ENCODE results near the gene CFAP99. TPM values are rescaled to one million over a fixed set of nuclear protein-coding genes. Genes with fewer than 3 reads are reported as not detected.
A peak's percentile ranks its signal among the peaks of the same experiment; 100 is the strongest.

Gene CFAP99
- total RNA-seq, 6 donors from 2014 or later = 0.57 to 24.7 (median 9.3) TPM

DNA sequence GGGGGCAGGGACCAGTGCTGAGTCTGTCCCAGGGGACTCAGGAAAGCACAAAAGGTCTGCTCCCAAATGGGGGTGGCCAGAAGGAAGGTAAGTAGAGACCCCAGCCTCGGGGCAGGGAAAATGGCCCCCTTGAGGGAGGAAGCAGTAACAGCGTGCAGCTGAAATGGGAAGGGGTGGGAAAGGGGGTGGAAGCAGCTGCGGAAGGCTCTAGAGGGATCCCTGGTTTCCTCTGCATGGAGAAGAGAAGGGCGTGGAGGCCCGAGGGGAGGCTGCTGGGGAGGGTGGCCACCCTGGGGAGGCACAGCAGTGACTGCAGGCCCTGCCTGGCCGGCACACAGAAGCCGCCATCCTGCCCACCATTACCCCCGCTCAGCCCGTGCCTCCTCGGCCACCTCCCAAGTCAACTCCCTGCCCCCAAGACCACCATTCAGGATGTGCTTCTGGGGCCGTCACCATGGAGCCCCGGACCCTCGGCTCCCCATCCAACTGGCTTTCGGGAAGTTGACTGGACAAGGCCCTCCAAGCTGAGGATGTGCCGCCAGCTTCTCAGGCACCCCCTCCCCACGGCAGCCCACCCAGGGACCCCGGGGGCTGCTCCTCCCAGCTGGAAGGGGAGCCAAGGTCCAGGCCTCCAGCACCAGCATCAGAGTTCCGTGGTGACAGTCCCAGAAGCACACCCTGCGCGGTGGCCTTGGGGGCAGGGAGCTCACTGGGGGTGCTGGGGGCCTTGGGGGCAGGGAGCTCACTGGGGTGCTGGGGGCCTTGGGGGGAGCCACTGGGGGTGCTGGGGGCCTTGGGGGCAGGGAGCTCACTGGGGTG lies 23.6 kb downstream of the CFAP99 start:
- ATAC-seq (ENCODE audit: low FRiP score in 2 of 2) = no peak
- TF ChIP-seq POLR2A (IDR thresholded peaks at IDR 0.05) (no peak), EP300 (IDR thresholded peaks at IDR 0.05) (no peak), POLR2AphosphoS5 (IDR thresholded peaks at IDR 0.05) (no peak)
- TF ChIP-seq, protein P1, sequence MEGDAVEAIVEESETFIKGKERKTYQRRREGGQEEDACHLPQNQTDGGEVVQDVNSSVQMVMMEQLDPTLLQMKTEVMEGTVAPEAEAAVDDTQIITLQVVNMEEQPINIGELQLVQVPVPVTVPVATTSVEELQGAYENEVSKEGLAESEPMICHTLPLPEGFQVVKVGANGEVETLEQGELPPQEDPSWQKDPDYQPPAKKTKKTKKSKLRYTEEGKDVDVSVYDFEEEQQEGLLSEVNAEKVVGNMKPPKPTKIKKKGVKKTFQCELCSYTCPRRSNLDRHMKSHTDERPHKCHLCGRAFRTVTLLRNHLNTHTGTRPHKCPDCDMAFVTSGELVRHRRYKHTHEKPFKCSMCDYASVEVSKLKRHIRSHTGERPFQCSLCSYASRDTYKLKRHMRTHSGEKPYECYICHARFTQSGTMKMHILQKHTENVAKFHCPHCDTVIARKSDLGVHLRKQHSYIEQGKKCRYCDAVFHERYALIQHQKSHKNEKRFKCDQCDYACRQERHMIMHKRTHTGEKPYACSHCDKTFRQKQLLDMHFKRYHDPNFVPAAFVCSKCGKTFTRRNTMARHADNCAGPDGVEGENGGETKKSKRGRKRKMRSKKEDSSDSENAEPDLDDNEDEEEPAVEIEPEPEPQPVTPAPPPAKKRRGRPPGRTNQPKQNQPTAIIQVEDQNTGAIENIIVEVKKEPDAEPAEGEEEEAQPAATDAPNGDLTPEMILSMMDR (IDR thresholded peaks at IDR 0.05) = no peak
- H3K4me3 ChIP-seq = no peak overlapping the region
- peak in 1 of 2 donors; percentile 62 for DNase-seq
- H3K27ac ChIP-seq = no peak overlapping the region
- 72 to 85% methylated on average over 9 to 16 of the region's 20 CpGs for WGBS, 2 donors
- H3K36me3 ChIP-seq = no peaks in the 10 kb centered on the region
- no peaks in the 10 kb centered on the region for H3K4me1 ChIP-seq
- no peaks in the 10 kb centered on the region for H3K9me3 ChIP-seq
- H3K27me3 ChIP-seq = no peaks in the 10 kb centered on the region

DNA sequence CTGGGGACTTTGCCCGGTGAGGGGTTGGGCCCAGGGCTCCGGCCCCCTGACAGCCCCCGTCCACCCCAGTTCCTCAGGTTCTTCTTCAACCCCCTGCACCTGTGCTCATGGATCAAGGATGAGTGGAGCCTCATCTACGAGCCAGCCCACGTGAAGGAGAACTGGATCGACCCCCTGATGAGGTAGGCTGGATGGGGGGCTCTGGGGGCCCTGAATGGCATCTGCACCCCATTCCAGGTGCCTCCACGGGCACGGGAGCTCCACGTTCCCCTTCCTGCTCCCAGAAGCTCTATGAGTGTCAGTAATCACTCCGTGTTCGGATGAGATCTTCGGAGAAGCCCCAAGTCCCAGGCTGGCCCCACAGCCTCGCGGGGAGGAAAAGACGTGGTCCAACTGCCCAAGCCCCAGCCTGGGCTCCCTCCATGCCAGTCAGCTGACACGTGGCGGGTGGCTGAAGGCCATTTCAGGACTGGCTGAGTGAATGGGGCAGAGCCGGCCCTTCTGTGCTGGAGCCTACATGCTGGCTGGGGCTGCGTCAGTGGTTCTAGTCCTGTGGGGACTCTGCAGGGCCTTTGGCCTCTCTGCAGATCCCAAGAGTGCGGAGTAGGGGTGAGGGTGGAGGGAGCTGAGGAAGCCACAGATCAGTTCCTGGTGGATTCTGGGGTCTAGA lies 24.4 kb downstream of the CFAP99 start:
- peak in 1 of 2 donors; percentile 61 for DNase-seq
- WGBS, 2 donors = 84 to 93% methylated on average over 10 to 18 of the region's 20 CpGs

DNA sequence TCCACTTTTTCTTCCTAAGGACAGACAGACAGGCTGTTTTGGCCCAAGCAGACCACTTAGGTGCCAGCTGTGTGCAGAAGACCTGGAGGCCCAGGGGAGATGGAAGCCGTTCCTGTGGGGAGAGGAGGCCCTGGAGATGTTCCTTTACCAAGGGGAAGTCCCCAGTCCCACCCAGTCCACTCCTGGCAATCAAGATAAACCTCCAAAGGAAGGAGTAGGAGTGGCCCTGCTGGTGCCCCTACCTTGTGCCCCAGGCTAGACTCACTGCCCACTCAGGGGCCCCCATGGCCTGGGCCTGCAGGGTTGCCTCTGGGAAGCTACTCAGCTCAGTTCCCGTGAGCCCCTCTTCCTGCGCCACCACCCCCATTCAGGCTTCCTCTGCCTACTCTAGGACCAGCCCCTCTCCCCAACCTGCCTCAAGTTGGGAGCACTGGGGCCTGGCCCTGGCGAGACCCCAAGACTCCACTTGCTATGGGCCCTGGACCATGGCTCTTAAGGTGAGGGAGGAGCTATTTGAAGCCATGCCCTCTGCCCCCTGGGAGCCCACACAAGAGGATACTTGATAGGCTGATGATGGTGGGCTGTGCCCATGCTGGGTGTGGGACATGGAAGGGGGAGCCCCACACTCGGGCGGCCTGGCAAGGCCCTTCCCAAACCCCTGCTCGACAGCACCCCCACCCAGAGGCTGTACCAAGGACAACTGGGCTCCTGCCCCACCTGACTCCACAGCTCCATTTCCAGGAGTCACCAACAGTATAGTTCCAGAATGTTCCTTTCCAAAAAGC lies 25.4 kb downstream of the CFAP99 start:
- ATAC-seq (ENCODE audit: low FRiP score in 2 of 2) (no peak), DNase-seq (peak in 1 of 2 donors; percentile 44)
- H3K4me1 ChIP-seq = no peaks in the 10 kb centered on the region
- H3K36me3 ChIP-seq = no peaks in the 10 kb centered on the region
- no peak overlapping the region for H3K4me3 ChIP-seq
- H3K27ac ChIP-seq = no peak overlapping the region
- TF ChIP-seq, protein P1 (IDR thresholded peaks at IDR 0.05) = no peak
- no peak for TF ChIP-seq POLR2A (IDR thresholded peaks at IDR 0.05)
- no peak for TF ChIP-seq EP300 (IDR thresholded peaks at IDR 0.05)
- TF ChIP-seq POLR2AphosphoS5 (IDR thresholded peaks at IDR 0.05) = no peak
- WGBS, 2 donors = 89 to 93% methylated on average over 3 to 7 of the region's 7 CpGs
- no peaks in the 10 kb centered on the region for H3K27me3 ChIP-seq
- H3K9me3 ChIP-seq = no peaks in the 10 kb centered on the region

More for the DNA sequence above, 24.4 kb downstream of the CFAP99 start:
- Histone ChIP-seq H3K27me3 (no peaks in the 10 kb centered on the region), H3K27ac (no peak overlapping the region), H3K36me3 (no peaks in the 10 kb centered on the region), H3K4me3 (no peak overlapping the region), H3K9me3 (no peaks in the 10 kb centered on the region), H3K4me1 (no peaks in the 10 kb centered on the region)
- TF ChIP-seq EP300 (IDR thresholded peaks at IDR 0.05) = no peak
- TF ChIP-seq POLR2A (IDR thresholded peaks at IDR 0.05) = no peak
- TF ChIP-seq POLR2AphosphoS5 (IDR thresholded peaks at IDR 0.05) = no peak
- TF ChIP-seq, protein P1 (IDR thresholded peaks at IDR 0.05) = no peak
- no peak for ATAC-seq (ENCODE audit: low FRiP score in 2 of 2)

DNA sequence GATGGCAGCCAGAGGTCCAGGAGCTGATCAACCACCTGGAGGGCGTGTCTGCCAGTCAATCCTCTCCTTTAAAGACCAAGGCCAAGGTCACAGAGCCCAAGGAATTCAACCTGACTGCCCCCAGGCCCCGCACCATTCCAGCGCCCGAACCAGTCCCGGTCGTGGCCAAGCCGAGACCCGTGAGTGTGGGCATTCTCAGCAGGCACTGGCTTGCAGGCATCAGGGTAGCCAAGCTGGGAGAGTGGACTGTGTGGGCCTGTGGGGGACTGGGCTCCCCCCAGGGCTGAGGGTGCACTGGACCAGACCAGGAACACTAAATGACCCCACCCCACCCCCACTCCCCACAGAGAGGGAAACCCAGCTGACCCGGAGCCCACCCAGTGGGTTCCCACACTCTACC lies 26.4 kb downstream of the CFAP99 start:
- no peak overlapping the region for H3K4me3 ChIP-seq
- DNase-seq = peak in 1 of 2 donors; percentile 57
- no peaks in the 10 kb centered on the region for H3K27me3 ChIP-seq
- no peaks in the 10 kb centered on the region for H3K36me3 ChIP-seq
- no peak for ATAC-seq (ENCODE audit: low FRiP score in 2 of 2)
- TF ChIP-seq, protein P1 (IDR thresholded peaks at IDR 0.05) = no peak
- no peak for TF ChIP-seq EP300 (IDR thresholded peaks at IDR 0.05)
- TF ChIP-seq POLR2A (IDR thresholded peaks at IDR 0.05) = no peak
- no peak for TF ChIP-seq POLR2AphosphoS5 (IDR thresholded peaks at IDR 0.05)
- no peaks in the 10 kb centered on the region for H3K4me1 ChIP-seq
- H3K27ac ChIP-seq = no peak overlapping the region
- WGBS, 2 donors = 94 to 100% methylated on average over 1 to 9 of the region's 9 CpGs
- no peaks in the 10 kb centered on the region for H3K9me3 ChIP-seq
